K562 (cell line): ENCODE results near the gene XIRP2. TPM values are rescaled to one million over a fixed set of nuclear protein-coding genes. Genes with fewer than 3 reads are reported as not detected.

Experiments
- CHCHD3 ChIP-seq: fragments of 250-450 bp; sonication (Bioruptor Pico); IDR thresholded peaks from 2 replicates; pipeline ENCODE4 v2.1.2; 2022; ENCODE audit warnings: mild to moderate bottlenecking
- EP300 ChIP-seq: IDR thresholded peaks from 2 replicates; pipeline ENCODE4 v1.6.1; 2012; ENCODE audit warnings: low read length, improper control_type of control experiment
- YY1 ChIP-seq, 3 experiments: IDR thresholded peaks; 2 replicates each; pipeline ENCODE4 v1.6.1; 2011; ENCODE audit warnings: low read length in 2 of 3, mild to moderate bottlenecking in 2 of 3, moderate library complexity in 2 of 3, borderline replicate concordance in 1 of 3, control low read depth in 1 of 3, low read depth in 1 of 3; ENCODE audit not compliant: insufficient read depth in 3 of 3, insufficient replicate concordance in 2 of 3, control insufficient read depth in 1 of 3, insufficient read length in 1 of 3; ENCODE audit errors: extremely low read depth in 1 of 3
- ZNF584 ChIP-seq: fragments of 200-800 bp; sonication (Bioruptor generic); IDR thresholded peaks from 2 replicates; pipeline ENCODE4 v1.6.1; 2016; ENCODE audit warnings: low read depth, mild to moderate bottlenecking, missing genetic modification characterization, missing compliant biosample characterization
- polyA plus RNA-seq, 8 experiments: library from polyadenylated mRNA; depleted of rRNA in 4 of 8; stranded (reverse) in 5 of 8; unstranded in 3 of 8; fragments of >200 nt; fragmentation: Nextera tagmentation in 2 of 8; fragmentation: Illumina TruSeq in 1 of 8; extraction: Ambion mirVana in 2 of 8; extraction: Trizol in 1 of 8; gene quantifications; 2 replicates each; pipeline versions ENCODE4 v1.2.1 to v1.2.3, GENCODE V29; 2011 to 2014; ENCODE audit warnings: inconsistent platforms in 1 of 8, missing spikeins in 1 of 8
- total RNA-seq, 7 experiments: library from RNA; depleted of rRNA in 6 of 7; stranded (reverse); fragments of >200 nt in 6 of 7; fragmentation: Illumina TruSeq in 2 of 7; extraction: Trizol in 2 of 7; gene quantifications; 2 replicates each; pipeline versions ENCODE4 v1.2.1 to v1.2.3, GENCODE V29; 2011 to 2021; ENCODE audit warnings: low replicate concordance in 1 of 7
- TF ChIP-seq, protein P1 (sequence below): fragments of 200-600 bp; sonication (generic); IDR thresholded peaks from one replicate; pipeline ENCODE4 v1.6.1; 2012; ENCODE audit warnings: mild to moderate bottlenecking, low read depth, low read length, inconsistent platforms
- TF ChIP-seq, protein P2 (sequence below), 2 experiments: fragments of 450-650 bp in 1 of 2; IDR thresholded peaks; 2 replicates each; pipeline ENCODE4 v1.6.1; 2011 to 2017; ENCODE audit warnings: low read depth in 2 of 2, antibody characterized with exemption in 1 of 2, borderline replicate concordance in 1 of 2, low read length in 1 of 2, mild to moderate bottlenecking in 1 of 2, mixed read lengths in 1 of 2; ENCODE audit not compliant: control insufficient read depth in 1 of 2

XIRP2 gene
- total and polyA plus RNA-seq, 9 of the 15 experiments (the other 6 are each of a cell fraction or from before 2014, with no cell fraction given) = 0.04 to 0.10 (median 0.04) TPM; not detected in 2

DNA sequence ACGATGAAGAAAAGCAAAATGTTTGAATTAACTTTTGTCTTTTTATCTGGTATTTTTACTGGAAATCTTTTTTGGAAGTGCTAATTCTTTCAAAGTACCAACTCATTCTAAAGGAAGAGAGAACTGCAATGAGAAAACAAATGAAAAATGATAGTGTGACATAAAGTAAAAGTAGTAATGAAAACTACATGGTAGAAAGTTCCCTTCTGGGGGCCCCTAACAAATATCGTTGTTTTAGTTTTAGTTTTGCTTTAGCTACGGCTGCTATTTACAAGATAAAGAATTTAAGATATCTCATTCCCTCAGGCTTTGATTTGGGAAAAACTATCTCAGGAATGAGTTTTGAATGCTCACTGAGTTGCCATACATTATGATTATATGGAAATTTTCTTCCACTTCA, 161.4 kb downstream of the XIRP2 start (continued):
- TF ChIP-seq, protein P1, sequence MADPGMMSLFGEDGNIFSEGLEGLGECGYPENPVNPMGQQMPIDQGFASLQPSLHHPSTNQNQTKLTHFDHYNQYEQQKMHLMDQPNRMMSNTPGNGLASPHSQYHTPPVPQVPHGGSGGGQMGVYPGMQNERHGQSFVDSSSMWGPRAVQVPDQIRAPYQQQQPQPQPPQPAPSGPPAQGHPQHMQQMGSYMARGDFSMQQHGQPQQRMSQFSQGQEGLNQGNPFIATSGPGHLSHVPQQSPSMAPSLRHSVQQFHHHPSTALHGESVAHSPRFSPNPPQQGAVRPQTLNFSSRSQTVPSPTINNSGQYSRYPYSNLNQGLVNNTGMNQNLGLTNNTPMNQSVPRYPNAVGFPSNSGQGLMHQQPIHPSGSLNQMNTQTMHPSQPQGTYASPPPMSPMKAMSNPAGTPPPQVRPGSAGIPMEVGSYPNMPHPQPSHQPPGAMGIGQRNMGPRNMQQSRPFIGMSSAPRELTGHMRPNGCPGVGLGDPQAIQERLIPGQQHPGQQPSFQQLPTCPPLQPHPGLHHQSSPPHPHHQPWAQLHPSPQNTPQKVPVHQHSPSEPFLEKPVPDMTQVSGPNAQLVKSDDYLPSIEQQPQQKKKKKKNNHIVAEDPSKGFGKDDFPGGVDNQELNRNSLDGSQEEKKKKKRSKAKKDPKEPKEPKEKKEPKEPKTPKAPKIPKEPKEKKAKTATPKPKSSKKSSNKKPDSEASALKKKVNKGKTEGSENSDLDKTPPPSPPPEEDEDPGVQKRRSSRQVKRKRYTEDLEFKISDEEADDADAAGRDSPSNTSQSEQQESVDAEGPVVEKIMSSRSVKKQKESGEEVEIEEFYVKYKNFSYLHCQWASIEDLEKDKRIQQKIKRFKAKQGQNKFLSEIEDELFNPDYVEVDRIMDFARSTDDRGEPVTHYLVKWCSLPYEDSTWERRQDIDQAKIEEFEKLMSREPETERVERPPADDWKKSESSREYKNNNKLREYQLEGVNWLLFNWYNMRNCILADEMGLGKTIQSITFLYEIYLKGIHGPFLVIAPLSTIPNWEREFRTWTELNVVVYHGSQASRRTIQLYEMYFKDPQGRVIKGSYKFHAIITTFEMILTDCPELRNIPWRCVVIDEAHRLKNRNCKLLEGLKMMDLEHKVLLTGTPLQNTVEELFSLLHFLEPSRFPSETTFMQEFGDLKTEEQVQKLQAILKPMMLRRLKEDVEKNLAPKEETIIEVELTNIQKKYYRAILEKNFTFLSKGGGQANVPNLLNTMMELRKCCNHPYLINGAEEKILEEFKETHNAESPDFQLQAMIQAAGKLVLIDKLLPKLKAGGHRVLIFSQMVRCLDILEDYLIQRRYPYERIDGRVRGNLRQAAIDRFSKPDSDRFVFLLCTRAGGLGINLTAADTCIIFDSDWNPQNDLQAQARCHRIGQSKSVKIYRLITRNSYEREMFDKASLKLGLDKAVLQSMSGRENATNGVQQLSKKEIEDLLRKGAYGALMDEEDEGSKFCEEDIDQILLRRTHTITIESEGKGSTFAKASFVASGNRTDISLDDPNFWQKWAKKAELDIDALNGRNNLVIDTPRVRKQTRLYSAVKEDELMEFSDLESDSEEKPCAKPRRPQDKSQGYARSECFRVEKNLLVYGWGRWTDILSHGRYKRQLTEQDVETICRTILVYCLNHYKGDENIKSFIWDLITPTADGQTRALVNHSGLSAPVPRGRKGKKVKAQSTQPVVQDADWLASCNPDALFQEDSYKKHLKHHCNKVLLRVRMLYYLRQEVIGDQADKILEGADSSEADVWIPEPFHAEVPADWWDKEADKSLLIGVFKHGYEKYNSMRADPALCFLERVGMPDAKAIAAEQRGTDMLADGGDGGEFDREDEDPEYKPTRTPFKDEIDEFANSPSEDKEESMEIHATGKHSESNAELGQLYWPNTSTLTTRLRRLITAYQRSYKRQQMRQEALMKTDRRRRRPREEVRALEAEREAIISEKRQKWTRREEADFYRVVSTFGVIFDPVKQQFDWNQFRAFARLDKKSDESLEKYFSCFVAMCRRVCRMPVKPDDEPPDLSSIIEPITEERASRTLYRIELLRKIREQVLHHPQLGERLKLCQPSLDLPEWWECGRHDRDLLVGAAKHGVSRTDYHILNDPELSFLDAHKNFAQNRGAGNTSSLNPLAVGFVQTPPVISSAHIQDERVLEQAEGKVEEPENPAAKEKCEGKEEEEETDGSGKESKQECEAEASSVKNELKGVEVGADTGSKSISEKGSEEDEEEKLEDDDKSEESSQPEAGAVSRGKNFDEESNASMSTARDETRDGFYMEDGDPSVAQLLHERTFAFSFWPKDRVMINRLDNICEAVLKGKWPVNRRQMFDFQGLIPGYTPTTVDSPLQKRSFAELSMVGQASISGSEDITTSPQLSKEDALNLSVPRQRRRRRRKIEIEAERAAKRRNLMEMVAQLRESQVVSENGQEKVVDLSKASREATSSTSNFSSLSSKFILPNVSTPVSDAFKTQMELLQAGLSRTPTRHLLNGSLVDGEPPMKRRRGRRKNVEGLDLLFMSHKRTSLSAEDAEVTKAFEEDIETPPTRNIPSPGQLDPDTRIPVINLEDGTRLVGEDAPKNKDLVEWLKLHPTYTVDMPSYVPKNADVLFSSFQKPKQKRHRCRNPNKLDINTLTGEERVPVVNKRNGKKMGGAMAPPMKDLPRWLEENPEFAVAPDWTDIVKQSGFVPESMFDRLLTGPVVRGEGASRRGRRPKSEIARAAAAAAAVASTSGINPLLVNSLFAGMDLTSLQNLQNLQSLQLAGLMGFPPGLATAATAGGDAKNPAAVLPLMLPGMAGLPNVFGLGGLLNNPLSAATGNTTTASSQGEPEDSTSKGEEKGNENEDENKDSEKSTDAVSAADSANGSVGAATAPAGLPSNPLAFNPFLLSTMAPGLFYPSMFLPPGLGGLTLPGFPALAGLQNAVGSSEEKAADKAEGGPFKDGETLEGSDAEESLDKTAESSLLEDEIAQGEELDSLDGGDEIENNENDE = no peak
- TF ChIP-seq, protein P2, sequence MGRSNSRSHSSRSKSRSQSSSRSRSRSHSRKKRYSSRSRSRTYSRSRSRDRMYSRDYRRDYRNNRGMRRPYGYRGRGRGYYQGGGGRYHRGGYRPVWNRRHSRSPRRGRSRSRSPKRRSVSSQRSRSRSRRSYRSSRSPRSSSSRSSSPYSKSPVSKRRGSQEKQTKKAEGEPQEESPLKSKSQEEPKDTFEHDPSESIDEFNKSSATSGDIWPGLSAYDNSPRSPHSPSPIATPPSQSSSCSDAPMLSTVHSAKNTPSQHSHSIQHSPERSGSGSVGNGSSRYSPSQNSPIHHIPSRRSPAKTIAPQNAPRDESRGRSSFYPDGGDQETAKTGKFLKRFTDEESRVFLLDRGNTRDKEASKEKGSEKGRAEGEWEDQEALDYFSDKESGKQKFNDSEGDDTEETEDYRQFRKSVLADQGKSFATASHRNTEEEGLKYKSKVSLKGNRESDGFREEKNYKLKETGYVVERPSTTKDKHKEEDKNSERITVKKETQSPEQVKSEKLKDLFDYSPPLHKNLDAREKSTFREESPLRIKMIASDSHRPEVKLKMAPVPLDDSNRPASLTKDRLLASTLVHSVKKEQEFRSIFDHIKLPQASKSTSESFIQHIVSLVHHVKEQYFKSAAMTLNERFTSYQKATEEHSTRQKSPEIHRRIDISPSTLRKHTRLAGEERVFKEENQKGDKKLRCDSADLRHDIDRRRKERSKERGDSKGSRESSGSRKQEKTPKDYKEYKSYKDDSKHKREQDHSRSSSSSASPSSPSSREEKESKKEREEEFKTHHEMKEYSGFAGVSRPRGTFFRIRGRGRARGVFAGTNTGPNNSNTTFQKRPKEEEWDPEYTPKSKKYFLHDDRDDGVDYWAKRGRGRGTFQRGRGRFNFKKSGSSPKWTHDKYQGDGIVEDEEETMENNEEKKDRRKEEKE (IDR thresholded peaks at IDR 0.05; ENCODE audit: borderline replicate concordance in 1 of 2, control insufficient read depth in 1 of 2, low read depth in 2 of 2, low read length in 1 of 2) = no peak
- TF ChIP-seq YY1 (IDR thresholded peaks at IDR 0.05; ENCODE audit: borderline replicate concordance in 1 of 3, control insufficient read depth in 1 of 3, extremely low read depth in 1 of 3, insufficient read depth in 3 of 3, insufficient read length in 1 of 3, insufficient replicate concordance in 2 of 3, low read depth in 1 of 3, low read length in 2 of 3) (no peak), EP300 (no peak), CHCHD3 (CRISPR knock-in tag) (no peak), ZNF584 (no peak)
- TF ChIP-seq, all 486 proteins: peak for 0
